K562 (cell line): ENCODE data around the gene C1QTNF12. TPM values are rescaled to one million over a fixed set of nuclear protein-coding genes. Genes with fewer than 3 reads are reported as not detected.

ENCODE experiments used
- HEY1 ChIP-seq: fragments of 250-450 bp; sonication (Bioruptor Pico); IDR thresholded peaks from 2 replicates; pipeline ENCODE4 v1.5.0; 2020; ENCODE audit warnings: mild to moderate bottlenecking, moderate library complexity, borderline replicate concordance
- HNRNPK ChIP-seq: fragments of 200-400 bp; formaldehyde crosslinking; IDR thresholded peaks from one replicate; pipeline ENCODE4 v1.6.1; 2018; ENCODE audit warnings: mild to moderate bottlenecking, low read depth, low read length; ENCODE audit not compliant: poor library complexity, severe bottlenecking
- SIN3A ChIP-seq, 2 experiments: fragments of 150-350 bp in 1 of 2; IDR thresholded peaks; 2 replicates each; pipeline ENCODE4 v1.6.1; 2011 to 2016; ENCODE audit warnings: borderline replicate concordance in 2 of 2, low read depth in 2 of 2, low read length in 2 of 2, mild to moderate bottlenecking in 2 of 2, moderate library complexity in 2 of 2; ENCODE audit not compliant: control insufficient read depth in 1 of 2
- SMAD3 ChIP-seq: fragments of 450-650 bp; formaldehyde crosslinking; conservative IDR thresholded peaks from 2 replicates; pipeline ENCODE4 v1.4.0; 2020; ENCODE audit warnings: mild to moderate bottlenecking
- SMARCA5 ChIP-seq: fragments of 450-650 bp; IDR thresholded peaks from 2 replicates; pipeline ENCODE4 v1.6.1; 2016
- ZNF133 ChIP-seq: fragments of 250-450 bp; sonication (Bioruptor Pico); IDR thresholded peaks from 2 replicates; pipeline ENCODE4 v1.4.0; 2020; ENCODE audit warnings: mild to moderate bottlenecking
- ZNF780A ChIP-seq: fragments of 250-450 bp; sonication (Bioruptor Pico); IDR thresholded peaks from 2 replicates; pipeline ENCODE4 v1.5.0; 2021; ENCODE audit warnings: mild to moderate bottlenecking
- polyA plus RNA-seq, 8 experiments: library from polyadenylated mRNA; depleted of rRNA in 4 of 8; stranded (reverse) in 5 of 8; unstranded in 3 of 8; fragments of >200 nt; fragmentation: Nextera tagmentation in 2 of 8; fragmentation: Illumina TruSeq in 1 of 8; extraction: Ambion mirVana in 2 of 8; extraction: Trizol in 1 of 8; gene quantifications; 2 replicates each; pipeline versions ENCODE4 v1.2.1 to v1.2.3, GENCODE V29; 2011 to 2014; ENCODE audit warnings: inconsistent platforms in 1 of 8, missing spikeins in 1 of 8
- total RNA-seq, 7 experiments: library from RNA; depleted of rRNA in 6 of 7; stranded (reverse); fragments of >200 nt in 6 of 7; fragmentation: Illumina TruSeq in 2 of 7; extraction: Trizol in 2 of 7; gene quantifications; 2 replicates each; pipeline versions ENCODE4 v1.2.1 to v1.2.3, GENCODE V29; 2011 to 2021; ENCODE audit warnings: low replicate concordance in 1 of 7
- TF ChIP-seq, protein P1 (sequence below): sonication (generic); formaldehyde crosslinking; IDR thresholded peaks from 2 replicates; pipeline ENCODE4 v1.8.1; 2023; ENCODE audit warnings: mild to moderate bottlenecking, missing genetic modification reagents
- TF ChIP-seq, protein P2 (sequence below): sonication (generic); formaldehyde crosslinking; IDR thresholded peaks from 2 replicates; pipeline ENCODE4 v1.9.0; 2022; ENCODE audit warnings: mild to moderate bottlenecking, missing genetic modification reagents
- TF ChIP-seq, protein P3 (sequence below), 2 experiments: fragments of 450-650 bp in 1 of 2; sonication (generic) in 1 of 2; formaldehyde crosslinking; conservative IDR thresholded peaks; 2 replicates each; pipeline versions ENCODE4 v1.4.0 to v1.8.1; 2020 to 2022; ENCODE audit warnings: mild to moderate bottlenecking in 1 of 2, missing genetic modification reagents in 1 of 2
- TF ChIP-seq, protein P4 (sequence below): sonication (generic); formaldehyde crosslinking; IDR thresholded peaks from 2 replicates; pipeline ENCODE4 v1.8.1; 2023; ENCODE audit warnings: mild to moderate bottlenecking, missing genetic modification reagents
- TF ChIP-seq, protein P5 (sequence below), 3 experiments: fragments of 200-800 bp in 1 of 3; sonication (Bioruptor generic) in 1 of 3; sonication (generic) in 1 of 3; formaldehyde crosslinking in 1 of 3; IDR thresholded peaks; 2 replicates each; pipeline versions ENCODE4 v1.6.1 to v1.8.0; 2016 to 2022; ENCODE audit warnings: mild to moderate bottlenecking in 2 of 3, missing compliant biosample characterization in 2 of 3, missing genetic modification characterization in 2 of 3, missing genetic modification reagents in 1 of 3

The C1QTNF12 gene
- total and polyA plus RNA-seq, 9 of the 15 experiments (the other 6 are each of a cell fraction or from before 2014, with no cell fraction given) = 0.11 to 4.3 (median 0.93) TPM; not detected in 3

DNA sequence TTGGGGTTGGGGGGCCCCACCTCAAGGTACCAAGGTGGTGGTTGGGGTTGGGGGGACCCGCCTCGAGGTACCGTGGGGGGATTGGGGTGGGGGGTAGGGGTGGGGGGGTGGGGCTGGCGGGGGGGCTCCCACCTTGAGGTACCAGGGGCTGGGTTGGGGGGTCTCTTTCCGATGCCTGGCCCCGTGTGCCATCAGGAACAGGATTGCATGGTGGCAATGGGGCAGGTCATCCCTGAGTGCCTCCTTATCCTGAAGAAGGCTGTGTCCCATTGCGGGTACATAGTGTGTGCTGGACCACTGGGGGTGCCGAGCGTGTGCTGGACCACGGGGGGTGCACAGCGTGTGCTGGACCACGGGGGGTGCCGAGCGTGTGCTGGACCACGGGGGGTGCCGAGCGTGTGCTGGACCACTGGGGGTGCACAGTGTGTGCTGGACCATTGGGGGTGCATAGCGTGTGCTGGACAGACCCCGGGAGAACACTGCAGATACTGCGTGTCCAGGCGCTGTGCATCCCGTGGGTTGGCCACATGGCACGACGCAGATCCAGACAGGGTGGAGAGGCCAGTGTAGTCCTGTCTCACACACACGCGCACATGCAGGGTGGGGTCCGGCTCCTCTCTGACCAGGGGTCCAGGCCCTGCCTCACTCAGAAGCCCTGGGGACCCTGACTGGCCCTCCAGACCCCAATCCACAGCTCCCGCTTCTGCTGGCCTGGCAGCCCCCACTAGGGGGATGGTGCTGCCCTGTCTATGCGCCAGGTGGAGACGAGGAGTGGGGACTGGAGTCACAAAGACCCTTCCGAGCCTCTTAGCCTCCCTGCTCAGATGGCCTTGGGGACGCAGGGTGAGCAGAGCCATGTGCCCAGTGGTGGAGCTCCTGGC, 37.9 kb upstream of the C1QTNF12 start (continued):
- TF ChIP-seq, protein P1, sequence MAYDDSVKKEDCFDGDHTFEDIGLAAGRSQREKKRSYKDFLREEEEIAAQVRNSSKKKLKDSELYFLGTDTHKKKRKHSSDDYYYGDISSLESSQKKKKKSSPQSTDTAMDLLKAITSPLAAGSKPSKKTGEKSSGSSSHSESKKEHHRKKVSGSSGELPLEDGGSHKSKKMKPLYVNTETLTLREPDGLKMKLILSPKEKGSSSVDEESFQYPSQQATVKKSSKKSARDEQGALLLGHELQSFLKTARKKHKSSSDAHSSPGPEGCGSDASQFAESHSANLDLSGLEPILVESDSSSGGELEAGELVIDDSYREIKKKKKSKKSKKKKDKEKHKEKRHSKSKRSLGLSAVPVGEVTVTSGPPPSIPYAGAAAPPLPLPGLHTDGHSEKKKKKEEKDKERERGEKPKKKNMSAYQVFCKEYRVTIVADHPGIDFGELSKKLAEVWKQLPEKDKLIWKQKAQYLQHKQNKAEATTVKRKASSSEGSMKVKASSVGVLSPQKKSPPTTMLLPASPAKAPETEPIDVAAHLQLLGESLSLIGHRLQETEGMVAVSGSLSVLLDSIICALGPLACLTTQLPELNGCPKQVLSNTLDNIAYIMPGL (CRISPR knock-in tag) = no peak
- TF ChIP-seq, protein P2, sequence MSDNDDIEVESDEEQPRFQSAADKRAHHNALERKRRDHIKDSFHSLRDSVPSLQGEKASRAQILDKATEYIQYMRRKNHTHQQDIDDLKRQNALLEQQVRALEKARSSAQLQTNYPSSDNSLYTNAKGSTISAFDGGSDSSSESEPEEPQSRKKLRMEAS (CRISPR knock-in tag) = peak; percentile 43
- no peak for TF ChIP-seq ZNF133 (CRISPR knock-in tag)
- no peak for TF ChIP-seq HEY1 (CRISPR knock-in tag)
- TF ChIP-seq, protein P3, sequence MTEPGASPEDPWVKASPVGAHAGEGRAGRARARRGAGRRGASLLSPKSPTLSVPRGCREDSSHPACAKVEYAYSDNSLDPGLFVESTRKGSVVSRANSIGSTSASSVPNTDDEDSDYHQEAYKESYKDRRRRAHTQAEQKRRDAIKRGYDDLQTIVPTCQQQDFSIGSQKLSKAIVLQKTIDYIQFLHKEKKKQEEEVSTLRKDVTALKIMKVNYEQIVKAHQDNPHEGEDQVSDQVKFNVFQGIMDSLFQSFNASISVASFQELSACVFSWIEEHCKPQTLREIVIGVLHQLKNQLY (CRISPR knock-in tag; conservative IDR thresholded peaks at IDR 0.05) = no peak
- no peak for TF ChIP-seq SMAD3 (CRISPR knock-in tag)
- TF ChIP-seq, protein P4, sequence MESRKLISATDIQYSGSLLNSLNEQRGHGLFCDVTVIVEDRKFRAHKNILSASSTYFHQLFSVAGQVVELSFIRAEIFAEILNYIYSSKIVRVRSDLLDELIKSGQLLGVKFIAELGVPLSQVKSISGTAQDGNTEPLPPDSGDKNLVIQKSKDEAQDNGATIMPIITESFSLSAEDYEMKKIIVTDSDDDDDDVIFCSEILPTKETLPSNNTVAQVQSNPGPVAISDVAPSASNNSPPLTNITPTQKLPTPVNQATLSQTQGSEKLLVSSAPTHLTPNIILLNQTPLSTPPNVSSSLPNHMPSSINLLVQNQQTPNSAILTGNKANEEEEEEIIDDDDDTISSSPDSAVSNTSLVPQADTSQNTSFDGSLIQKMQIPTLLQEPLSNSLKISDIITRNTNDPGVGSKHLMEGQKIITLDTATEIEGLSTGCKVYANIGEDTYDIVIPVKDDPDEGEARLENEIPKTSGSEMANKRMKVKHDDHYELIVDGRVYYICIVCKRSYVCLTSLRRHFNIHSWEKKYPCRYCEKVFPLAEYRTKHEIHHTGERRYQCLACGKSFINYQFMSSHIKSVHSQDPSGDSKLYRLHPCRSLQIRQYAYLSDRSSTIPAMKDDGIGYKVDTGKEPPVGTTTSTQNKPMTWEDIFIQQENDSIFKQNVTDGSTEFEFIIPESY (CRISPR knock-in tag) = peak; percentile 28; the same call in 1 of the 2 replicates
- TF ChIP-seq SMARCA5 = no peak
- TF ChIP-seq, protein P5, sequence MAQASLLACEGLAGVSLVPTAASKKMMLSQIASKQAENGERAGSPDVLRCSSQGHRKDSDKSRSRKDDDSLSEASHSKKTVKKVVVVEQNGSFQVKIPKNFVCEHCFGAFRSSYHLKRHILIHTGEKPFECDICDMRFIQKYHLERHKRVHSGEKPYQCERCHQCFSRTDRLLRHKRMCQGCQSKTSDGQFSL (CRISPR knock-in tag; IDR thresholded peaks at IDR 0.05) = peak; percentile 80; the same call in 1 of the 2 replicates
- TF ChIP-seq, protein P5 (tag; IDR thresholded peaks at IDR 0.05) = peak in 1 of 2 experiments; percentile 56; a peak in 1 of 4 replicates
- TF ChIP-seq ZNF780A (CRISPR knock-in tag) = no peak
- TF ChIP-seq HNRNPK = no peak
- no peak for TF ChIP-seq SIN3A (IDR thresholded peaks at IDR 0.05; ENCODE audit: borderline replicate concordance in 2 of 2, control insufficient read depth in 1 of 2, low read depth in 2 of 2, low read length in 2 of 2)
